ENCODE results near the gene ARHGAP24. TPM values are rescaled to one million over a fixed set of nuclear protein-coding genes. Genes with fewer than 3 reads are reported as not detected.

Gene ARHGAP24
- total and polyA plus RNA-seq, 8 donors = 10.5 to 34.7 (median 17.1) TPM

DNA sequence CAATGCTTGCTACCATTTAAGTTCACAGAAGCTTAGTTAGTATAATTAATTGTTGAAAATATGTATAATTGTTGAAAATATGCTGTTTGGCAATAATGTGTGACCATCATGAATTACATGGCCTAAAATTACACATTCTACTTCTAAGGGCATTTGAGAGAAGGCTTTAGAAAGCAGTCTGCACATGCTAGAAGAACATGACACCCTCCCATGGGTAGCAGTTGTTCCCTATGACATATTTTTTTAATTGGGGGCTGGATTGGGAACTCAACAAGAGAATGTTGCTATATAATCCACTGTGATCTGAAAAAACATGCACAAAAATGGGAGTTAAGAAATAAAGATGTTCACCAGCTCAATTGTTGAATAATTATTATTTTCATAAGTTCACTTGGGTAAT, 331.4 kb downstream of the ARHGAP24 start:
- no peak for ATAC-seq
- H3K4me1 ChIP-seq = peaks cover 0 to 9% (median 0%) of the 10 kb centered on the region in 3 donors
- no peaks in the 10 kb centered on the region for H3K36me3 ChIP-seq
- DNase-seq = no peak
- intact Hi-C loops (cut with DNase I) = no loop called here
- TF ChIP-seq, protein P1, sequence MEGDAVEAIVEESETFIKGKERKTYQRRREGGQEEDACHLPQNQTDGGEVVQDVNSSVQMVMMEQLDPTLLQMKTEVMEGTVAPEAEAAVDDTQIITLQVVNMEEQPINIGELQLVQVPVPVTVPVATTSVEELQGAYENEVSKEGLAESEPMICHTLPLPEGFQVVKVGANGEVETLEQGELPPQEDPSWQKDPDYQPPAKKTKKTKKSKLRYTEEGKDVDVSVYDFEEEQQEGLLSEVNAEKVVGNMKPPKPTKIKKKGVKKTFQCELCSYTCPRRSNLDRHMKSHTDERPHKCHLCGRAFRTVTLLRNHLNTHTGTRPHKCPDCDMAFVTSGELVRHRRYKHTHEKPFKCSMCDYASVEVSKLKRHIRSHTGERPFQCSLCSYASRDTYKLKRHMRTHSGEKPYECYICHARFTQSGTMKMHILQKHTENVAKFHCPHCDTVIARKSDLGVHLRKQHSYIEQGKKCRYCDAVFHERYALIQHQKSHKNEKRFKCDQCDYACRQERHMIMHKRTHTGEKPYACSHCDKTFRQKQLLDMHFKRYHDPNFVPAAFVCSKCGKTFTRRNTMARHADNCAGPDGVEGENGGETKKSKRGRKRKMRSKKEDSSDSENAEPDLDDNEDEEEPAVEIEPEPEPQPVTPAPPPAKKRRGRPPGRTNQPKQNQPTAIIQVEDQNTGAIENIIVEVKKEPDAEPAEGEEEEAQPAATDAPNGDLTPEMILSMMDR (IDR thresholded peaks at IDR 0.05) = no peak
- H3K9me3 ChIP-seq = no peaks in the 10 kb centered on the region
- no peak overlapping the region for H3K27ac ChIP-seq
- H3K27me3 ChIP-seq = no peaks in the 10 kb centered on the region
- H3K4me3 ChIP-seq = no peak overlapping the region
- FAIRE-seq = no peak

DNA sequence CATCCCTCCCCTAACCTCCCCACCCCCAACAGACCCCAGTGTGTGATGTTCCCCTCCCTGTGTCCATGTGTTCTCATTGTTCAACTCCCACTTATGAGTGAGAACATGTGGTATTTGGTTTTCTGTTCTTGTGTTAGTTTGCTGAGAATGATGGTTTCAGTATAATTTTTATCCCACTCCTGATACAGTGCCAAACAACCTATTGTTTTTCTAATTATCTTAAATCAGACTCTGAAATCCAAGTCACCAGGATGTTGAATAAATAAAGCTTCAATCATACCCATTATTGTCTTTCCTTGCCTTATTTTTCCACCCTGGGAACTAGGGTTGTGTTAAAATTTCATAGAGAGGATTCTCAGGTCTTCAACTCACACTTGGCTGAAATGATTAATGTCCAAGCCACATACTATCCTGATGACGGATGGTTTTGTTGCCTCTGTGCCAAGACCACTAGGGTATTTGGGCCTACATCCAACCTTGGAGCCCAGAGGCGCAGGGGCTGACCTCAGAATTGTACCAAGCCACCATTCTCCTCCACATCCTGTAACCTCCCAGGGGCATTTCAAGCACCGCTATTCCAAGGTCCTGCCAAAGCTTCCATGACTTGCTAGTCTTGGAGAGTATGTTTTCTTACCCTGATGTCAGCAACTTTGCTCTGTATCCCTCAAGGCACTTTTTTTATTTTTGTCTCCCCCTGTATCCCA, 332.4 kb downstream of the ARHGAP24 start:
- Histone ChIP-seq H3K36me3 (no peaks in the 10 kb centered on the region), H3K27ac (no peak overlapping the region), H3K9me3 (no peaks in the 10 kb centered on the region), H3K4me3 (no peak overlapping the region), H3K27me3 (no peaks in the 10 kb centered on the region), H3K4me1 (peaks cover 0 to 9% (median 0%) of the 10 kb centered on the region in 3 donors)
- DNase-seq (no peak), FAIRE-seq (no peak), ATAC-seq (peak in 2 of 4 donors; percentile 30 to 34)
- intact Hi-C loops (cut with DNase I) = no loop called here
- TF ChIP-seq, protein P1 (IDR thresholded peaks at IDR 0.05) = no peak
- WGBS, 2 donors = 75% methylated on average over 3 of the region's 3 CpGs

DNA sequence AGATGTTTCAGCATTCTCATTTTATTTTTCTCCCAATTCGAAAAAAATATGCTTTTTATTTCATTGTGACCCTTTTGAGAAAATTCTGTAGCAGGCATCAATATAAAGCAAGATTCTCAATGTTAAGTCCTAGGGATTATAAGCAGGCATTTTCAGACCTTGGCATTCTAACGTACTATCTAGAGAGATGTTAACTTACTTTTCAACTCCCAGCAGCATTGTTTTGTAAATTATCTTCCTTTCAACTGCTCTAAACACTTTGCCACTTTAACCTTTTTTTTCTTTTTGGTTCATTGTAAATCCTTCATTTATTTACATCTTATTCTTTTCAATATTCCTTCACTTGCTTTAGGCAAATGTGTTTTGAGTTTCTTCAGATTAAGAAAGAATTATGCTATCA, 333.2 kb downstream of the ARHGAP24 start:
- FAIRE-seq (peak; percentile 32), ATAC-seq (no peak), DNase-seq (no peak)
- TF ChIP-seq, protein P1 (IDR thresholded peaks at IDR 0.05) = no peak
- intact Hi-C loops (cut with DNase I) = no loop called here
- H3K27ac ChIP-seq = no peak overlapping the region
- H3K4me1 ChIP-seq = peaks cover 0 to 9% (median 0%) of the 10 kb centered on the region in 3 donors
- H3K4me3 ChIP-seq = no peak overlapping the region
- 46 to 58% methylated on average over 2 of the region's 2 CpGs for WGBS, 2 donors
- H3K9me3 ChIP-seq = no peaks in the 10 kb centered on the region
- no peaks in the 10 kb centered on the region for H3K27me3 ChIP-seq
- H3K36me3 ChIP-seq = no peaks in the 10 kb centered on the region

DNA sequence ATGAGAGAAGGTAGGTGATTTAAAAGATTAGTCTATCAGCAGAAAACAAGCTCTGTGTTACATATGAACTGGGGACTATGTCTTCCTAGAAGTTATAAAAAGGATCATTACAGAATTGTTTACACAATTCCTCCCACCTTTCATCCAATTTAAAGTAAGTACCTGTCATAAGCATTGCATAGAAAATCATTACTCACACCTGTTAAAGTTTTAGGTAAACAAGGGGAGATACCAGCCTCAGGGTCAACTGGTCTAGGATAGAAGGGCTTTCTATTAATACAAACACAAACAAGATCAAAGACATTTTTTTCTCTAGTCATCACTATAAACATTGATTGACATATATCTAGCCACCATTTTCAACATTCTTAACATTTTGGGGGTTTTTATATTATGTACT, 333.9 kb downstream of the ARHGAP24 start:
- no peaks in the 10 kb centered on the region for H3K36me3 ChIP-seq
- no peaks in the 10 kb centered on the region for H3K9me3 ChIP-seq
- H3K27ac ChIP-seq = no peak overlapping the region
- intact Hi-C loops (cut with DNase I) = no loop called here
- no peak overlapping the region for H3K4me3 ChIP-seq
- peaks cover 0 to 9% (median 0%) of the 10 kb centered on the region in 3 donors for H3K4me1 ChIP-seq
- FAIRE-seq (no peak), DNase-seq (no peak), ATAC-seq (peak in 3 of 4 donors; percentile 34 to 75 (median 40))
- TF ChIP-seq, protein P1 (IDR thresholded peaks at IDR 0.05) = no peak
- no peaks in the 10 kb centered on the region for H3K27me3 ChIP-seq

DNA sequence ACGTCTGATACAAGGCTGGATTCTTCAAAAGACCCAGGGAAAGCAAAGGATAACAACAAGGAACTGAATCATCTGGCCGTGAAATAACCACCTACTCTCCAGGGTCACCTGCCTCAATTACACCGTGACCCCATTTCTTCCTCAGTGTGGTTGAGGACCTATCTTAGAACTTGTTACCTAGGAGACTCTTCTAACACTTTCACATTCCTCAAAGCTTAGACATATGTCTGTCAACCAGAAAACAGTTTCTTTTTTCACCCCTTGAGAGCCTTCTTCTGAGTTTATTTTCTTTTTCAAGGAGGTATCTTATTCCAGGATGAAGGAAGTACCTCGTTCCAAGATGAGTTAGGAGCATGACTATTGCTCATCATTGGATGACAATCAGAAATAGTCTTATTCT, 337.8 kb downstream of the ARHGAP24 start:
- FAIRE-seq (no peak), ATAC-seq (no peak), DNase-seq (no peak)
- 89 to 92% methylated on average over 4 of the region's 4 CpGs for WGBS, 2 donors
- TF ChIP-seq, protein P1 (IDR thresholded peaks at IDR 0.05) = no peak
- no peaks in the 10 kb centered on the region for H3K27me3 ChIP-seq
- H3K9me3 ChIP-seq = no peaks in the 10 kb centered on the region
- H3K4me3 ChIP-seq = no peak overlapping the region
- H3K27ac ChIP-seq = no peak overlapping the region
- intact Hi-C loops (cut with DNase I) = loop anchor here in 1 of 3 donors (10.0 kb wide), 1 partner anchor 142 kb away; no protein-coding TSS in a partner anchor
- no peaks in the 10 kb centered on the region for H3K36me3 ChIP-seq
- H3K4me1 ChIP-seq = peaks cover 0 to 9% (median 0%) of the 10 kb centered on the region in 3 donors
